Keratinocyte (primary cell): ENCODE measurements around the gene CHST15. TPM values are rescaled to one million over a fixed set of nuclear protein-coding genes. Genes with fewer than 3 reads are reported as not detected.

ENCODE experiments used
- DNase-seq: peaks from one replicate; pipeline ENCODE4 v3.0.0-alpha.2; 2011; ENCODE audit warnings: low read depth, missing footprints, low spot score
- FAIRE-seq: peaks from 2 replicates; lab custom pipeline; 2011; peaks lifted over from hg19 to GRCh38; lab: Jason Lieb, UNC
- H2AFZ ChIP-seq: 2 replicates; pipeline ENCODE4 v1.6.0; 2012; ENCODE audit warnings: low read length, control low read depth, inconsistent platforms; ENCODE audit not compliant: control insufficient read depth
- H3K27ac ChIP-seq: 2 replicates; pipeline ENCODE4 v1.5.1; 2011; ENCODE audit warnings: low read length; ENCODE audit not compliant: control insufficient read depth, insufficient read depth
- H3K27me3 ChIP-seq: 3 replicates; pipeline ENCODE4 v1.6.0; 2011; ENCODE audit warnings: low read length; ENCODE audit not compliant: control insufficient read depth, insufficient read depth; ENCODE audit errors: extremely low read depth
- H3K36me3 ChIP-seq, 2 experiments: 2 replicates in 1 of 2; 3 replicates in 1 of 2; pipeline ENCODE4 v1.5.1; 2011; ENCODE audit warnings: low read length in 2 of 2, mild to moderate bottlenecking in 1 of 2; ENCODE audit not compliant: control insufficient read depth in 2 of 2, insufficient read depth in 2 of 2; ENCODE audit errors: extremely low read depth in 1 of 2
- H3K4me1 ChIP-seq: 3 replicates; pipeline ENCODE4 v1.5.1; 2011; ENCODE audit warnings: low read length; ENCODE audit not compliant: control insufficient read depth, insufficient read depth; ENCODE audit errors: extremely low read depth
- H3K4me2 ChIP-seq: 3 replicates; pipeline ENCODE4 v1.6.0; 2011; ENCODE audit warnings: low read depth, low read length; ENCODE audit not compliant: control insufficient read depth, insufficient read depth; ENCODE audit errors: extremely low read depth
- H3K4me3 ChIP-seq, 3 experiments: fragments of 200-600 bp in 1 of 3; sonication (generic) in 1 of 3; 2 replicates in 2 of 3; 3 replicates in 1 of 3; pipeline ENCODE4 v1.5.1; 2011 to 2016; ENCODE audit warnings: low read length in 3 of 3, mild to moderate bottlenecking in 3 of 3, control low read depth in 2 of 3, inconsistent platforms in 1 of 3, low read depth in 1 of 3, mixed read lengths in 1 of 3, mixed run types in 1 of 3, moderate library complexity in 1 of 3; ENCODE audit not compliant: control insufficient read depth in 2 of 3, insufficient read depth in 2 of 3; ENCODE audit errors: extremely low read depth in 1 of 3
- H3K79me2 ChIP-seq: 2 replicates; pipeline ENCODE4 v1.6.0; 2012; ENCODE audit warnings: low read length; ENCODE audit not compliant: control insufficient read depth, insufficient read depth
- H3K9ac ChIP-seq: 3 replicates; pipeline ENCODE4 v1.6.0; 2011; ENCODE audit warnings: low read length; ENCODE audit not compliant: control insufficient read depth, insufficient read depth; ENCODE audit errors: extremely low read depth
- H3K9me1 ChIP-seq: 3 replicates; pipeline ENCODE4 v1.6.0; 2011; ENCODE audit warnings: low read length; ENCODE audit not compliant: control insufficient read depth, insufficient read depth; ENCODE audit errors: extremely low read depth
- H3K9me3 ChIP-seq: 2 replicates; pipeline ENCODE4 v1.5.1; 2012; ENCODE audit warnings: low read depth, low read length; ENCODE audit not compliant: control insufficient read depth
- H4K20me1 ChIP-seq: 3 replicates; pipeline ENCODE4 v1.6.0; 2011; ENCODE audit warnings: low read length; ENCODE audit not compliant: control insufficient read depth, insufficient read depth; ENCODE audit errors: extremely low read depth
- EZH2 ChIP-seq: IDR thresholded peaks from one replicate; pipeline ENCODE4 v1.6.1; 2012; ENCODE audit warnings: inconsistent platforms, mild to moderate bottlenecking, low read length, moderate library complexity
- dilution Hi-C: fragments of 300-500 bp; cut with MboI; formaldehyde crosslinking; loops from one replicate; pipeline ENCODE4 v1.7.0; 2020; ENCODE audit warnings: low sequenced_read_pairs; ENCODE audit not compliant: extremely low pct_ligation_motif_present
- polyA plus RNA-seq, 5 experiments: library from polyadenylated mRNA; depleted of rRNA in 3 of 5; stranded (reverse) in 3 of 5; stranded (forward) in 1 of 5; unstranded in 1 of 5; fragments of >200 nt; gene quantifications; 1 replicate in 1 of 5; 2 replicates in 3 of 5; 3 replicates in 1 of 5; pipeline versions ENCODE4 v1.2.1 to v1.2.3, GENCODE V29; 2011 to 2012; ENCODE audit warnings: missing spikeins in 2 of 5, low read depth in 1 of 5, low replicate concordance in 1 of 5
- TF ChIP-seq, protein P1 (sequence below), 3 experiments: IDR thresholded peaks in 1 of 3; conservative IDR thresholded peaks in 1 of 3; optimal IDR thresholded peaks in 1 of 3; 2 replicates in 2 of 3; 3 replicates in 1 of 3; pipeline versions ENCODE3 to v1.5.1; 2011; ENCODE audit warnings: low read length in 3 of 3, mild to moderate bottlenecking in 3 of 3, moderate library complexity in 2 of 3, control low read depth in 1 of 3, inconsistent platforms in 1 of 3; ENCODE audit not compliant: insufficient read depth in 2 of 3; ENCODE audit errors: extremely low read depth in 1 of 3

CHST15 gene
- polyA plus RNA-seq, 1 donor (not counting 4 experiments of a cell fraction or from before 2014, with no cell fraction given) = 24.5 TPM

GRCh38 chr10:124025152-124025551 lies 68.2 kb downstream of the CHST15 start:
- H3K9ac ChIP-seq = no peak overlapping the region
- no peak overlapping the region for H3K4me2 ChIP-seq
- no peak for DNase-seq
- H3K4me3 ChIP-seq = no peak overlapping the region
- peak; percentile 73 for FAIRE-seq
- no peak overlapping the region for H3K27ac ChIP-seq
- H3K79me2 ChIP-seq = no peaks in the 10 kb centered on the region
- H3K4me1 ChIP-seq = peaks cover 22% of the 10 kb centered on the region
- H3K9me3 ChIP-seq = no peaks in the 10 kb centered on the region
- H3K27me3 ChIP-seq = no peaks in the 10 kb centered on the region
- H3K36me3 ChIP-seq = peaks cover 10 to 16% of the 10 kb centered on the region in 2 experiments
- H2AFZ ChIP-seq = no peak overlapping the region
- no peak for TF ChIP-seq EZH2
- TF ChIP-seq, protein P1, sequence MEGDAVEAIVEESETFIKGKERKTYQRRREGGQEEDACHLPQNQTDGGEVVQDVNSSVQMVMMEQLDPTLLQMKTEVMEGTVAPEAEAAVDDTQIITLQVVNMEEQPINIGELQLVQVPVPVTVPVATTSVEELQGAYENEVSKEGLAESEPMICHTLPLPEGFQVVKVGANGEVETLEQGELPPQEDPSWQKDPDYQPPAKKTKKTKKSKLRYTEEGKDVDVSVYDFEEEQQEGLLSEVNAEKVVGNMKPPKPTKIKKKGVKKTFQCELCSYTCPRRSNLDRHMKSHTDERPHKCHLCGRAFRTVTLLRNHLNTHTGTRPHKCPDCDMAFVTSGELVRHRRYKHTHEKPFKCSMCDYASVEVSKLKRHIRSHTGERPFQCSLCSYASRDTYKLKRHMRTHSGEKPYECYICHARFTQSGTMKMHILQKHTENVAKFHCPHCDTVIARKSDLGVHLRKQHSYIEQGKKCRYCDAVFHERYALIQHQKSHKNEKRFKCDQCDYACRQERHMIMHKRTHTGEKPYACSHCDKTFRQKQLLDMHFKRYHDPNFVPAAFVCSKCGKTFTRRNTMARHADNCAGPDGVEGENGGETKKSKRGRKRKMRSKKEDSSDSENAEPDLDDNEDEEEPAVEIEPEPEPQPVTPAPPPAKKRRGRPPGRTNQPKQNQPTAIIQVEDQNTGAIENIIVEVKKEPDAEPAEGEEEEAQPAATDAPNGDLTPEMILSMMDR (optimal IDR thresholded peaks at IDR 0.05 in 1 of 3, IDR thresholded peaks at IDR 0.05 in 1 of 3, conservative IDR thresholded peaks at IDR 0.05 in 1 of 3; ENCODE audit: extremely low read depth in 1 of 3, insufficient read depth in 2 of 3, low read length in 3 of 3) = no peak
- H4K20me1 ChIP-seq = no peaks in the 10 kb centered on the region
- dilution Hi-C loops = no loop called here
- H3K9me1 ChIP-seq = no peaks in the 10 kb centered on the region

DNA sequence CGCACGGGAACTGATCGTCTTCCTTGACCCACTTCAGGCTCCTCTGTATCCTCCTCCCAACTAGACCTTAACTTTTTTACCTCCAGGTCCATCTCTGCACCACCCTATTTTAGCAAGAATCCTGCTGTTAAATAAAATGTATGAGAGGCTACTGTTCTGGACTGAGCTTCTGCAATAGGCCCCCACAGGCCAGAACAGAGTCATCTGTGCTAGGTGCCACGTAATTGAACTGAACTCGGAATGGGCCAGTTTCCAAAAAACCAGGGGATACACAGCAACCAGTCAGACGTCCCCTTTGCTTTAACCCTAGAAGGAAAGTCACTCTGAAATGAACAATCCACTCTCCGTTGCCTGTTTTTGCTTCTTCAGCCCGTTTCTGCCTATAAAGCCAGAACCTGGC lies 71.3 kb downstream of the CHST15 start:
- H4K20me1 ChIP-seq = no peaks in the 10 kb centered on the region
- peak overlapping the region; percentile 64 for H3K4me2 ChIP-seq
- H2AFZ ChIP-seq = no peak overlapping the region
- DNase-seq = no peak
- no peak overlapping the region for H3K9ac ChIP-seq
- no peak overlapping the region for H3K4me3 ChIP-seq
- peaks cover 18 to 23% of the 10 kb centered on the region in 2 experiments for H3K36me3 ChIP-seq
- no peak overlapping the region for H3K27ac ChIP-seq
- TF ChIP-seq EZH2 = no peak
- TF ChIP-seq, protein P1 (optimal IDR thresholded peaks at IDR 0.05 in 1 of 3, IDR thresholded peaks at IDR 0.05 in 1 of 3, conservative IDR thresholded peaks at IDR 0.05 in 1 of 3; ENCODE audit: extremely low read depth in 1 of 3, insufficient read depth in 2 of 3, low read length in 3 of 3) = no peak
- dilution Hi-C loops = no loop called here
- peak; percentile 59 for FAIRE-seq
- no peaks in the 10 kb centered on the region for H3K9me3 ChIP-seq
- H3K4me1 ChIP-seq = peaks cover 22% of the 10 kb centered on the region
- no peaks in the 10 kb centered on the region for H3K9me1 ChIP-seq
- no peaks in the 10 kb centered on the region for H3K27me3 ChIP-seq
- H3K79me2 ChIP-seq = no peaks in the 10 kb centered on the region
